Astrocyte of the hippocampus (primary cell): Measurements from ENCODE around the gene PFN1.
"Not testable (repeated sequence)": the region's sequence is repeated elsewhere in the genome, so short reads cannot be mapped to it uniquely, and the experiment has no call there.

Experiments
- DNase-seq: peaks from one replicate; pipeline ENCODE4 v3.0.0; 2011; ENCODE audit warnings: low read depth, low spot score

PFN1 gene

GRCh38 chr17:4921320-4921719 lies 27.0 kb downstream of the PFN1 start:
- DNase-seq: no peak

- no peak for DNase-seq
Observed at GRCh38 chr17:4920351-4921048, 27.8 kb downstream of the PFN1 start.

- DNase-seq: no peak
Observed at GRCh38 chr17:4919511-4920047, 28.8 kb downstream of the PFN1 start.

GRCh38 chr17:4914551-4914950 lies 33.8 kb downstream of the PFN1 start:
- not testable (repeated sequence) for DNase-seq

- DNase-seq: no peak
Observed at GRCh38 chr17:4913994-4914393, 34.3 kb downstream of the PFN1 start.

GRCh38 chr17:4908711-4909496 lies 39.4 kb downstream of the PFN1 start:
- peak; percentile 94 for DNase-seq

- no peak for DNase-seq
Observed at GRCh38 chr17:4908301-4908700, 40.0 kb downstream of the PFN1 start.

GRCh38 chr17:4906642-4907041 lies 41.7 kb downstream of the PFN1 start:
- not testable (repeated sequence) for DNase-seq

GRCh38 chr17:4903051-4903818 lies 45.1 kb downstream of the PFN1 start, which contains the start of gene CHRNE:
Gene CHRNE (minus strand): TSS chr17:4903098. CDS start chr17:4903063, 35 bp downstream.
- DNase-seq: peak; percentile 85

GRCh38 chr17:4902540-4902939 lies 45.8 kb downstream of the PFN1 start:
- DNase-seq: no peak

- DNase-seq: no peak
Observed at GRCh38 chr17:4901648-4902344, 46.5 kb downstream of the PFN1 start.

GRCh38 chr17:4901108-4901647 lies 47.2 kb downstream of the PFN1 start:
- DNase-seq: no peak

- DNase-seq: peak; percentile 48
Observed at GRCh38 chr17:4900231-4901107, 47.9 kb downstream of the PFN1 start.

GRCh38 chr17:4899341-4900230 lies 48.7 kb downstream of the PFN1 start, which contains the start of gene C17orf107:
Gene C17orf107 (plus strand): TSS chr17:4899536. CDS start chr17:4899763, 227 bp downstream.
- peak; percentile 80 for DNase-seq

- DNase-seq: no peak
Observed at GRCh38 chr17:4898927-4899326, 49.4 kb downstream of the PFN1 start.

- no peak for DNase-seq
Observed at GRCh38 chr17:4898351-4898750, 50.0 kb downstream of the PFN1 start.

- DNase-seq: no peak
Observed at GRCh38 chr17:4897785-4898184, 50.5 kb downstream of the PFN1 start.

GRCh38 chr17:4897198-4897687 lies 51.1 kb downstream of the PFN1 start:
- no peak for DNase-seq
